K562 (cell line): ENCODE results near the gene FRAT1.

Experiments used
- FOXK1 ChIP-seq: sonication (generic); formaldehyde crosslinking; IDR thresholded peaks from 2 replicates; pipeline ENCODE4 v1.8.0; 2022; ENCODE audit warnings: missing genetic modification reagents, mild to moderate bottlenecking, borderline replicate concordance
- HLTF ChIP-seq: fragments of 450-650 bp; IDR thresholded peaks from 2 replicates; pipeline ENCODE4 v1.6.1; 2016
- RAD51 ChIP-seq: fragments of 450-650 bp; IDR thresholded peaks from 2 replicates; pipeline ENCODE4 v1.7.1; 2016; ENCODE audit warnings: low read depth, mild to moderate bottlenecking, borderline replicate concordance
- SRSF1 ChIP-seq: fragments of 200-400 bp; formaldehyde crosslinking; IDR thresholded peaks from 2 replicates; pipeline ENCODE4 v1.6.1; 2017; ENCODE audit warnings: mild to moderate bottlenecking, low read depth, low read length, moderate library complexity
- TF ChIP-seq, protein P1 (sequence below), 3 experiments: IDR thresholded peaks in 2 of 3; conservative IDR thresholded peaks in 1 of 3; 2 replicates each; pipeline ENCODE4 v1.5.1; 2011 to 2012; ENCODE audit warnings: low read length in 3 of 3, mild to moderate bottlenecking in 3 of 3, control low read depth in 2 of 3, improper control_type of control experiment in 1 of 3, inconsistent platforms in 1 of 3, low read depth in 1 of 3, mixed read lengths in 1 of 3, moderate library complexity in 1 of 3; ENCODE audit not compliant: insufficient read depth in 2 of 3
- TF ChIP-seq, protein P2 (sequence below): fragments of 250-450 bp; sonication (Bioruptor Pico); IDR thresholded peaks from 2 replicates; pipeline ENCODE4 v1.4.0; 2020; ENCODE audit warnings: mild to moderate bottlenecking, moderate library complexity

- no peak for TF ChIP-seq HLTF
- TF ChIP-seq, protein P1, sequence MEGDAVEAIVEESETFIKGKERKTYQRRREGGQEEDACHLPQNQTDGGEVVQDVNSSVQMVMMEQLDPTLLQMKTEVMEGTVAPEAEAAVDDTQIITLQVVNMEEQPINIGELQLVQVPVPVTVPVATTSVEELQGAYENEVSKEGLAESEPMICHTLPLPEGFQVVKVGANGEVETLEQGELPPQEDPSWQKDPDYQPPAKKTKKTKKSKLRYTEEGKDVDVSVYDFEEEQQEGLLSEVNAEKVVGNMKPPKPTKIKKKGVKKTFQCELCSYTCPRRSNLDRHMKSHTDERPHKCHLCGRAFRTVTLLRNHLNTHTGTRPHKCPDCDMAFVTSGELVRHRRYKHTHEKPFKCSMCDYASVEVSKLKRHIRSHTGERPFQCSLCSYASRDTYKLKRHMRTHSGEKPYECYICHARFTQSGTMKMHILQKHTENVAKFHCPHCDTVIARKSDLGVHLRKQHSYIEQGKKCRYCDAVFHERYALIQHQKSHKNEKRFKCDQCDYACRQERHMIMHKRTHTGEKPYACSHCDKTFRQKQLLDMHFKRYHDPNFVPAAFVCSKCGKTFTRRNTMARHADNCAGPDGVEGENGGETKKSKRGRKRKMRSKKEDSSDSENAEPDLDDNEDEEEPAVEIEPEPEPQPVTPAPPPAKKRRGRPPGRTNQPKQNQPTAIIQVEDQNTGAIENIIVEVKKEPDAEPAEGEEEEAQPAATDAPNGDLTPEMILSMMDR (IDR thresholded peaks at IDR 0.05 in 2 of 3, conservative IDR thresholded peaks at IDR 0.05 in 1 of 3; ENCODE audit: insufficient read depth in 2 of 3, low read depth in 1 of 3, low read length in 3 of 3) = no peak
- TF ChIP-seq FOXK1 = no peak
- no peak for TF ChIP-seq SRSF1
- TF ChIP-seq RAD51 = no peak
- TF ChIP-seq, protein P2, sequence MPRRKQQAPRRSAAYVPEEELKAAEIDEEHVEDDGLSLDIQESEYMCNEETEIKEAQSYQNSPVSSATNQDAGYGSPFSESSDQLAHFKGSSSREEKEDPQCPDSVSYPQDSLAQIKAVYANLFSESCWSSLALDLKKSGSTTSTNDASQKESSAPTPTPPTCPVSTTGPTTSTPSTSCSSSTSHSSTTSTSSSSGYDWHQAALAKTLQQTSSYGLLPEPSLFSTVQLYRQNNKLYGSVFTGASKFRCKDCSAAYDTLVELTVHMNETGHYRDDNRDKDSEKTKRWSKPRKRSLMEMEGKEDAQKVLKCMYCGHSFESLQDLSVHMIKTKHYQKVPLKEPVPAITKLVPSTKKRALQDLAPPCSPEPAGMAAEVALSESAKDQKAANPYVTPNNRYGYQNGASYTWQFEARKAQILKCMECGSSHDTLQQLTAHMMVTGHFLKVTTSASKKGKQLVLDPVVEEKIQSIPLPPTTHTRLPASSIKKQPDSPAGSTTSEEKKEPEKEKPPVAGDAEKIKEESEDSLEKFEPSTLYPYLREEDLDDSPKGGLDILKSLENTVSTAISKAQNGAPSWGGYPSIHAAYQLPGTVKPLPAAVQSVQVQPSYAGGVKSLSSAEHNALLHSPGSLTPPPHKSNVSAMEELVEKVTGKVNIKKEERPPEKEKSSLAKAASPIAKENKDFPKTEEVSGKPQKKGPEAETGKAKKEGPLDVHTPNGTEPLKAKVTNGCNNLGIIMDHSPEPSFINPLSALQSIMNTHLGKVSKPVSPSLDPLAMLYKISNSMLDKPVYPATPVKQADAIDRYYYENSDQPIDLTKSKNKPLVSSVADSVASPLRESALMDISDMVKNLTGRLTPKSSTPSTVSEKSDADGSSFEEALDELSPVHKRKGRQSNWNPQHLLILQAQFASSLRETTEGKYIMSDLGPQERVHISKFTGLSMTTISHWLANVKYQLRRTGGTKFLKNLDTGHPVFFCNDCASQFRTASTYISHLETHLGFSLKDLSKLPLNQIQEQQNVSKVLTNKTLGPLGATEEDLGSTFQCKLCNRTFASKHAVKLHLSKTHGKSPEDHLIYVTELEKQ = no peak
Observed at GRCh38 chr10:97321804-97322190, 2.7 kb downstream of the FRAT1 start.
